Activated CD8-positive, alpha-beta memory T cell treated with anti-CD3 and anti-CD28 coated beads for 1 hour (primary cell): ENCODE results near the gene AGPAT4.
"Not testable (repeated sequence)": the region's sequence is repeated elsewhere in the genome, so short reads cannot be mapped to it uniquely, and the experiment has no call there.

Experiments used
- DNase-seq, 2 donors: peaks; one replicate each; pipeline ENCODE4 v3.0.0-alpha.2; 2020; ENCODE audit warnings: low read depth in 1 of 2; ENCODE audit errors: extremely low read depth in 1 of 2

Gene AGPAT4

DNA sequence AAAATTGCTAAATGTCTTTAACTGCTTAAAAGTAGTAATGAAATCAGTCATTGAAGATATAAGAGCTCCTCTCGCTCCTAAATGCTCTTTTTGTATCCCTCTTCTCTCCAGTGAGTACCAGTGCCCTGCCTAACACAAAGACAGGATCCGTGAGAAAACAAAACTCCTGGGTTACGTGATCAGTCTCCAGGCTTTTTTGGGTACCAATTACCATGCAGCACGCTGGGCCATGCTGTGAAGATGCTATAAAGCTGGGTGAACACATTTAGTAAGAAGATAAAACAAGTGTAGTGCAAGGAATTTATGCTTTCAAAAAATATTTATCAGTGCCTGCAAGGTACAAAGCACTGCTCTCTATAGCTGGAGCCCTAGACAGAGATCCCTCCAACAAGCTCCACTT lies 66.7 kb downstream of the AGPAT4 start:
- no peak for DNase-seq

- no peak for DNase-seq
Measured at GRCh38 chr6:161204866-161205557, 68.8 kb downstream of the AGPAT4 start.

DNA sequence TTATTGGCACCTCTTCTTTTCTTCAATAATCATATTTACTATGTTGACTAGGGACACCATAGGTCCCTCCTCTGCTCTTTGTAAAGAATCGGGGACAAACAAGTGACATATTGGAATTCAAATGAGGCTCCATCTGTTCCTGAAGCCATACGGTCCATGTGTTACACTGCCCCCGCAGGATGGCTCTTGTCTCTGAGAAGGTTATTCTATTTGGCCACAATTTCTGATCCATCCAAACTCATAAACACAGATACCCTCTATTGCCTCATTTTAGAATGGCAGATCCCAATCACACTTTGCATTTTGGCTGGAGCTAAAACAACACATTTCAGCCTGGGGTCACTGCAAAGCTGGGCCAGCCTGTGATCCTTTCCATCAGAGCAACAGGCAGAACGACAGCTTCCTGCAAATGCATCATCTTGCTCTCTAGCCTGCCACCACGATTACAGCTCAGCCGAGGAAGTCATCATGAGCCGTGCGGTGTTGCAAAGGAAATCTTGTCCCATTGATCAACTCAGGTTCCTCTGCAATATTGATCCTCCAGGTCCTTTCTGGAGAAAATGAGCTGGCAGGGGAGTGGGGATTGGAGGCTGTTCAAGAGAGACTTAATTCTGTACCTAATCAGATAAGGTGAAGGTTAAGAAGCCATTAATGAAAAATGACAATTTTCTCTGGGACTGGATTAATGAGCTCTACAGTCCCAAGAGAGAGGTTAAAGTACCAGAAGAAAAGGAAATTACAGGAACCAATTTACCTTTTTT lies 73.1 kb downstream of the AGPAT4 start:
- no peak for DNase-seq

- no peak for DNase-seq
Measured at GRCh38 chr6:161199850-161200249, 74.0 kb downstream of the AGPAT4 start.

DNA sequence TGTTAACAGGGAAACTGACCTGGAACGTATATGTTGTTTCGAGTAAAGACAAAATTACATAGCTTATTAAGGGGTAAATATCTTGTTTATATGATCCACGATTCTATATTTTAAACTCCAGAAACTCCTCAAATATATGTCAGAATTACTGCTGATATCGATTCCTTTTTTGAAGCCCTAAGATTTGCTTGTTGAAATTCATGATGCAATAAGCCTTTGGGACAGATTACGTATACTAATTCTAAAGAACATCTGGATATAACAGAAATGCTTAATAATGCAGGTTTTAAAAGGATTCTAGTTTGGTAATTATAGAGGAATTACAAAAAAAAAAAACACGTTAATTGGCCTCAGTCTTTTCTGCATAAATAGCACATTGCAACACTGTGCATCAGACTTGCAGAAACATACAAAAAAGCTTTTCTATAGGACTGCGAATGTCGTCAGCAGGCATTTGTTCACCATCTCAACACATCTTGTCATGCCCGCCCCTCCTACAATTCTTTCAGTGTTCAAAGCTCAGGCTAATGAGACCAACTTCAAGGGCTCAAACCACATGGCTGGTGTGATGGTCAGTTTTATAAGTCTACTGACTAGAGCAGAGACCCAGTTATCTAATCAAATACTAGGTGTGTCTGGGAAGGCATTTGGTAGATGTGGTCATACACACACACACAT lies 74.9 kb downstream of the AGPAT4 start:
- DNase-seq: no peak

DNA sequence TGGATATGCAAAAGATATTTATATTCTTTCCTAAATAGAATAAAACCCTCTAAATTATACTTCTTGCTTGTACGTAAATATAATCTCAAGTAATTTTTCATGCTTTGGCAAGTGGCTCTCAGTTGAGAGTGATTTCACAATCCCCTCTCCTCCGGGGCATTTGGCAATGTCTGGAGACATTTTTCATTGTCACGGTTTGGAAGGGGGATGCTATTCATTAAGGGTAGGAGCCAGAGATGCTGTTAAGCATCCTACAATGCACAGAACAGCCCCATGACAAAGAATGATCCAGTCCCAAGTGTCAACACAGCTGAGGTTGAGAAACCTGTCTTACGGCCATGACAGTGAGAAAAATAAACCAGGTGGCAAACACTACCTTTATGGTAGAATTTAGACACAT lies 75.7 kb downstream of the AGPAT4 start:
- DNase-seq: no peak

GRCh38 chr6:161195386-161195785 lies 78.5 kb downstream of the AGPAT4 start:
- DNase-seq: no peak

DNA sequence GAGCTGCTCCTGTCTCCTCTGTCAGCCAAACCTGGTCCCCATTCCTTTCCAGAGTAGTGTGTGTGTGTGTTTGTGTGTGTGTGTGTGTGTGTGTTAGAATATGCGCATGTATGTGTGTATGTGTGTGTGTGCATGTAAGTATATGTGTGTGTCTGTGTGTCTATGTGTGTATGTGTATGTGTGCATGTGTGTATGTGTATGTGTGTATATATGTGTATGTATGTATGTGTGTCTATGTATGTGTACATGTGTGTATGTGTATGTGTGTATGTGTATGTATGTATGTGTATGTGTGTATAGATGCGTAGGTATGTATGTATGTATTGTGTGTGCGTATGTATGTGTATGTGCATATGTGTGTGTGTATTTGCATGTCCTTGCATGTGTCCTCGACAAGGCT lies 79.5 kb downstream of the AGPAT4 start:
- DNase-seq: no peak

DNA sequence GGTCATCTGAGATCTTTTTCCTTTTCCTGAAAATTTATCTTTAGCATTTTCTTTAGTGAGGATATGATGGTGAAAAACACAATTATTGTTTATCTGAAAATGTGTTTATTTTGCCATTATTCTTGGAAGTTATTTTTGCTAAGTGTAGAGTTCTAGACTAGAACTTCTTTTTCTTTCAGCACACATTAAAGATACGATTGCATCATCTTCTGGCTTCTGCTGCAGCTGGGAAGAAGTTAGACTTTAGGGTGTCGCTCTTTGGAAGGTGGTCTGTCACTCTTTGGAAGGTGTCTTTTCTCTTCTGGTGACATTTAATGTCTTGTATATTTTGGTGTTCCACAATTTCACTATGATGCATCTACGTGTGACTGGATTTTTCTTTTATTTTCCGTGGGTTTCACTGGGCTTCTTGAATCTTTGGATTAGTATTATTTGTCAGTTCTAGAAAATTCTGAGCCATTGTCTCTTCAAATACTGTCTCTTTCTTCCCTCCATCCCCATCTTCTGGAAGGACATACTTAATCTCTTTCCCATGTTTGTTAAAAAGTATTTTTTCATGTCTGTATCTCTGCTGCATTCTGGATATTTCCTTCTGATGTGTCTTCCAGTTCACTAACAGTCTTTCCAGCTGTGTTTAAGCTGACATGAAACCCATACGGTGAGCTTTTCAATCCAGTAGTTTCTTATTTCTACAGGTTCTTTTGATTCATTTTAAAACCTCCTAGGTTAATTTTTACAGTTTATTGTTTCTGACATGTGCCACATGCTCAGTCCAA lies 81.0 kb downstream of the AGPAT4 start:
- DNase-seq: no peak

DNA sequence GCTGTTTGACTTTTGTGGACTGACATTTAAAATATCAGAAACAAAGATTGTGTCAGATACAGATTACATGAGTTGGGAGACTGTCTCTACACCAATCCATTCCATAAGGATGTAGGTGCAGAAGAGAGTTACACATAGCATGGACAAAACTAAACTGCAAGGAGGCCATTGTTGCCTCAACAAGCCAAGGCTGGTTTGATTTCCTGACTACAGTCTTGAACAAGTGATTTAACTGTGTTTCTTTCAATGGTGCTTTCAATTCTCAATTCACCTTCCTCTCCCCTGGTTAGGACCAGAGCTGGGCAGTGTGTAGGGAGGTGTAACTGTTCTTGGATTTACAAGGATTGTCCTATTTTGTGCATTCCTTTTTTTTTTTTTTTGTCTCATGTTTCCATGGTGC lies 82.2 kb downstream of the AGPAT4 start:
- no peak for DNase-seq

GRCh38 chr6:161191007-161191406 lies 82.9 kb downstream of the AGPAT4 start:
- DNase-seq: no peak

DNA sequence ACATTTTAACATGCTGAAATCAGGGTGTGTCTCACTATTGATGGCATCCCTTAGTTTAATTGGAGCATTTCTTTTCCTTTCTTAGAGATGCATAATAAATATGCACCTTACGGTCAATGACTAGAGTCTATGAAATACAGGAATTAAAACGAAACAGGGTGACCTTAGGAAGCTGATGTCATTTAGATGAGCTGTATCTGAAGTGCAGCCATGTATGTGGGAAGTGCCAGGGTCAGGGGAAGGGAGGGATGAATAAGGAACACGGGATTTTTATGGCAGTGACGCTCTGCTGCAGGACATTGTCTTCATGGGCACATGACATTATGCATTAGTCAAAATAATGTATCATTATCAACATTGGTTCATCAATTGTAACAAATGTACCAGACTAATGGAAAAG lies 84.0 kb downstream of the AGPAT4 start:
- DNase-seq: no peak

DNA sequence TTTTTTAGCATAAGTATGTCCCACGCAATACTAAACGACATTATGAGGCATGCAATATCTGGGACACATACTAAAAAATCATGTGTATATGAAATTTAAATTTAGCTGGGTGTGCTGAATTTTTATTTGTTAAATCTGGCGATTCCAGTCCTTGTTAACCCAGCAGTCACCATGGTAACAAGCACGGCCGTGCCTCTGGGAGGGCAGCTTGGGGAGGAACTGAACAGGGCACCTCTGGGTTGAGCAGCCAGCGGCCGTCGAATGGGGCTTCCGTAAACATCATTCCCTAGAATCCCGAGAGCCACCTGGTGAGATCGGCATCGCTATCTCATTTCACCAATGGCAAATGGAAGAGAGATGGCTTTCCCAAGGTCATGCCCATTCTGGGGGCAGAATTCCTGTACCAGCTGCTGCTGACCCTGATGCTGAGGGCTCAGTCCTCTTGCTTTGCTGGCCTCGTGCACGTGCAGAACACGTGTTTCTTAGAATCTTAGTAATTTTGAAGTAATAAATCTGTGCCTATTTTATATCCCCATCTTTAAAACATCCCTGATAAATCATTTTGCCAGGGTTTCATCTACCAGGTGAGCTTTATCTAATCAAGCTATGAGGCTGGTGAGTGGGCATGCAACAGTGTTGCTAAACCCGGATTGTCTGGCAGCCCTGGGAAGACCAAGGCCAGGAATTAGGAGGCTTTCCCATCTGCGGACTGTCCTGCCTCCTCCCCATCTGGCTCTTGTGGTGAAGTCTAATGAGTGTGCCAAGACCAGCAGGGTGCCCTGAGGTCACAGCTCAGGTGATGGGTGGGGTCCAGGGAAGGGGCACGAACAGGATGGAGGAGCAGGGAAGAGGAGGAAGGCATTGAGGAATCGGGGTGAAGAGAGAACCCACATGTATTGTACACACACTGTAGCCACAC lies 85.1 kb downstream of the AGPAT4 start:
- no peak for DNase-seq

GRCh38 chr6:161186173-161186769 lies 87.6 kb downstream of the AGPAT4 start:
- no peak for DNase-seq

- DNase-seq: no peak
Measured at GRCh38 chr6:161181121-161181520, 92.7 kb downstream of the AGPAT4 start.

GRCh38 chr6:161178155-161178554 lies 95.7 kb downstream of the AGPAT4 start:
- not testable (repeated sequence) for DNase-seq

DNA sequence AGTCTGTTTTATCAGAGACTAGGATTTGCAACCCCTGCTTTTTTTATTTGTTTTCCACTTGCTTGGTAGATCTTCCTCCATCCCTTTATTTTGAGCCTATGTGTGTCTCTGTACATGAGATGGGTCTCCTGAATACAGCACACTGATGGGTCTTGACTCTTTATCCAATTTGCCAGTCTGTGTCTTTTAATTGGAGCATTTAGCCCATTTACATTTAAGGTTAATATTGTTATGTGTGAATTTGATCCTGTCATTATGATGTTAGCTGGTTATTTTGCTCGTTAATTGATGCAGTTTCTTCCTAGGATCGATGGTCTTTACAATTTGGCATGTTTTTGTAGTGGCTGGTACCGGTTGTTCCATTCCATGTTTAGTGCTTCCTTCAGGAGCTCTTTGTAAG lies 97.4 kb downstream of the AGPAT4 start:
- DNase-seq: not testable (repeated sequence)

DNA sequence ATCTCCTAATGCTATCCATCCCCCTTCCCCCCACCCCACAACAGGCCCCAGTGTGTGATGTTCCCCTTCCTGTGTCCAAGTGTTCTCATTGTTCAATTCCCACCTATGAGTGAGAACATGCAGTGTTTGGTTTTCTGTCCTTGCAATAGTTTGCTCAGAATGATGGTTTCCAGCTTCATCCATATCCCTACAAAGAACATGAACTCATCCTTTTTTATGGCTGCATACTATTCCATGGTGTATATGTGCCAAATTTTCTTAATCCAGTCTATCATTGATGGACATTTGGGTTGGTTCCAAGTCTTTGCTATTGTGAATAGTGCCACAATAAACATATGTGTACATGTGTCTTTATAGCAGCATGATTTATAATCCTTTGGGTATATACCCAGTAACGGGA lies 101.1 kb downstream of the AGPAT4 start:
- DNase-seq: not testable (repeated sequence)

GRCh38 chr6:161171207-161171606 lies 102.7 kb downstream of the AGPAT4 start:
- DNase-seq: no peak

DNA sequence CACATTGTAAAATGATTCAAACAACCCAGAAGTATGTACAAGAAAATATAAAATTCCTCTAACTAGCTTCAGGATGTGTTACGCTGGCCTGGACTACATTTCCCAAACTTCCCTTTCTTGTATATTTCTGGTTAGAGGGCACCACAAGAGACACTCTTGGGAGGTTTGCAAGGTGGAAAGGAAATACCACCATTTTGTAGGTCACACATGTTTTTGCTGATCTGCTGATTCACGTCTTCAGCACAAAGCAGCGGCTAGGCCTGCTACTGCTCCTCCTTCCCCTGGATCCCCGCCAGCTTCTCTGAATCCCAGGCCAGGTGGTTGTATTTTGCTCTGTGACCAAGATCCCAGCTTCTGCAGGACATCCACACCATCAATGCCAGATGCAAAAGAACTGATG lies 104.2 kb downstream of the AGPAT4 start:
- DNase-seq: no peak
